ENCODE results near the gene DCBLD2.

- TF ChIP-seq POLR2A (IDR thresholded peaks at IDR 0.05; ENCODE audit: low read length) (no peak), GATA1 (IDR thresholded peaks at IDR 0.05; ENCODE audit: low read depth, low read length) (no peak)
Observed at GRCh38 chr3:98775459-98776139, 125.9 kb downstream of the DCBLD2 start.

All from erythroblast (primary cell).